Memory B cell (primary cell): ENCODE data around the gene DIDO1.
"Not testable (repeated sequence)": the region's sequence is repeated elsewhere in the genome, so short reads cannot be mapped to it uniquely, and the experiment has no call there.

ENCODE experiments used
- ATAC-seq: fragments of 150-1000 bp; cut with Tn5 transposase; 2 replicates; pipeline ENCODE4 v1.10.0; 2021; ENCODE audit warnings: low read depth, mild to moderate bottlenecking, moderate library complexity
- DNase-seq, 2 donors: peaks; one replicate each; pipeline ENCODE4 v3.0.0; 2022; ENCODE audit warnings: low spot score in 2 of 2
- H3K27ac Mint-ChIP-seq: one replicate; pipeline ENCODE4 v1.8.0; 2022; ENCODE audit warnings: mild to moderate bottlenecking, moderate library complexity, mixed read lengths
- H3K27me3 Mint-ChIP-seq: one replicate; pipeline ENCODE4 v1.8.0; 2022; ENCODE audit warnings: mixed read lengths
- H3K36me3 Mint-ChIP-seq: one replicate; pipeline ENCODE4 v1.8.0; 2022; ENCODE audit warnings: mild to moderate bottlenecking, mixed read lengths
- H3K4me1 Mint-ChIP-seq: one replicate; pipeline ENCODE4 v1.8.0; 2022; ENCODE audit warnings: mixed read lengths
- H3K4me3 Mint-ChIP-seq: one replicate; pipeline ENCODE4 v1.8.0; 2022; ENCODE audit warnings: mild to moderate bottlenecking, moderate library complexity, mixed read lengths
- H3K9me3 Mint-ChIP-seq: one replicate; pipeline ENCODE4 v1.8.0; 2022; ENCODE audit warnings: mixed read lengths

DIDO1 gene

GRCh38 chr20:62966212-62967148 is 40.2 kb upstream of the DIDO1 start:
- H3K9me3 Mint-ChIP-seq = no peaks in the 10 kb centered on the region
- DNase-seq (no peak), ATAC-seq (no peak)
- no peak overlapping the region for H3K27ac Mint-ChIP-seq
- H3K4me1 Mint-ChIP-seq = peaks cover 3% of the 10 kb centered on the region
- H3K27me3 Mint-ChIP-seq = peaks cover 5% of the 10 kb centered on the region
- H3K36me3 Mint-ChIP-seq = peaks cover 2% of the 10 kb centered on the region
- H3K4me3 Mint-ChIP-seq = no peak overlapping the region

GRCh38 chr20:62965363-62965771 is 39.1 kb upstream of the DIDO1 start:
- no peak for DNase-seq
- ATAC-seq = no peak
- H3K9me3 Mint-ChIP-seq = no peaks in the 10 kb centered on the region

GRCh38 chr20:62964700-62965099 is 38.4 kb upstream of the DIDO1 start:
- Mint-ChIP-seq H3K4me3 (no peak overlapping the region), H3K27ac (no peak overlapping the region), H3K27me3 (no peaks in the 10 kb centered on the region), H3K9me3 (no peaks in the 10 kb centered on the region), H3K36me3 (peaks cover 7% of the 10 kb centered on the region), H3K4me1 (no peaks in the 10 kb centered on the region)
- ATAC-seq (no peak), DNase-seq (no peak)

More at GRCh38 chr20:62965363-62965771, 39.1 kb upstream of the DIDO1 start:
- no peak overlapping the region for H3K4me3 Mint-ChIP-seq
- no peaks in the 10 kb centered on the region for H3K4me1 Mint-ChIP-seq
- peaks cover 2% of the 10 kb centered on the region for H3K27me3 Mint-ChIP-seq
- no peak overlapping the region for H3K27ac Mint-ChIP-seq
- peaks cover 4% of the 10 kb centered on the region for H3K36me3 Mint-ChIP-seq

- Mint-ChIP-seq H3K27ac (no peak overlapping the region), H3K27me3 (no peaks in the 10 kb centered on the region), H3K4me3 (no peak overlapping the region), H3K4me1 (no peaks in the 10 kb centered on the region), H3K36me3 (peaks cover 7% of the 10 kb centered on the region), H3K9me3 (no peaks in the 10 kb centered on the region)
- no peak for DNase-seq
- no peak for ATAC-seq
Measured at GRCh38 chr20:62963614-62964397, 37.5 kb upstream of the DIDO1 start.

- no peak for ATAC-seq
- no peak for DNase-seq
- Mint-ChIP-seq H3K27ac (no peak overlapping the region), H3K9me3 (no peaks in the 10 kb centered on the region), H3K27me3 (no peaks in the 10 kb centered on the region), H3K4me3 (no peak overlapping the region), H3K36me3 (peaks cover 8% of the 10 kb centered on the region), H3K4me1 (no peaks in the 10 kb centered on the region)
Measured at GRCh38 chr20:62962891-62963613, 36.7 kb upstream of the DIDO1 start.

- Mint-ChIP-seq H3K27me3 (no peaks in the 10 kb centered on the region), H3K4me1 (no peaks in the 10 kb centered on the region), H3K27ac (no peak overlapping the region), H3K36me3 (peaks cover 8% of the 10 kb centered on the region), H3K4me3 (no peak overlapping the region), H3K9me3 (no peaks in the 10 kb centered on the region)
- ATAC-seq (no peak), DNase-seq (no peak)
Measured at GRCh38 chr20:62962221-62962879, 36.0 kb upstream of the DIDO1 start.

- Mint-ChIP-seq H3K27ac (no peak overlapping the region), H3K4me1 (no peaks in the 10 kb centered on the region), H3K36me3 (peaks cover 8% of the 10 kb centered on the region), H3K4me3 (no peak overlapping the region), H3K9me3 (no peaks in the 10 kb centered on the region), H3K27me3 (no peaks in the 10 kb centered on the region)
- DNase-seq = no peak
- ATAC-seq = no peak
Measured at GRCh38 chr20:62961799-62962198, 35.5 kb upstream of the DIDO1 start.

GRCh38 chr20:62961310-62961783 is 35.0 kb upstream of the DIDO1 start:
- Mint-ChIP-seq H3K9me3 (no peaks in the 10 kb centered on the region), H3K36me3 (peaks cover 8% of the 10 kb centered on the region), H3K4me3 (no peak overlapping the region), H3K27ac (no peak overlapping the region), H3K4me1 (no peaks in the 10 kb centered on the region), H3K27me3 (no peaks in the 10 kb centered on the region)
- ATAC-seq (no peak), DNase-seq (no peak)

- H3K27me3 Mint-ChIP-seq, H3K9me3 Mint-ChIP-seq, ATAC-seq, H3K36me3 Mint-ChIP-seq, H3K4me3 Mint-ChIP-seq, H3K27ac Mint-ChIP-seq, DNase-seq, H3K4me1 Mint-ChIP-seq: not testable (repeated sequence)
Measured at GRCh38 chr20:62960446-62961309, 34.4 kb upstream of the DIDO1 start.

GRCh38 chr20:62959998-62960436 is 33.7 kb upstream of the DIDO1 start:
- H3K9me3 Mint-ChIP-seq = no peaks in the 10 kb centered on the region
- DNase-seq = no peak
- no peak overlapping the region for H3K4me3 Mint-ChIP-seq
- H3K4me1 Mint-ChIP-seq = no peaks in the 10 kb centered on the region
- H3K27ac Mint-ChIP-seq = no peak overlapping the region
- no peak for ATAC-seq
- peaks cover 6% of the 10 kb centered on the region for H3K36me3 Mint-ChIP-seq
- no peaks in the 10 kb centered on the region for H3K27me3 Mint-ChIP-seq

- H3K27me3 Mint-ChIP-seq = no peaks in the 10 kb centered on the region
- H3K4me3 Mint-ChIP-seq = no peak overlapping the region
- DNase-seq (no peak), ATAC-seq (no peak)
- H3K9me3 Mint-ChIP-seq = no peaks in the 10 kb centered on the region
- peaks cover 6% of the 10 kb centered on the region for H3K36me3 Mint-ChIP-seq
- H3K27ac Mint-ChIP-seq = no peak overlapping the region
- peaks cover 4% of the 10 kb centered on the region for H3K4me1 Mint-ChIP-seq
Measured at GRCh38 chr20:62959101-62959971, 33.0 kb upstream of the DIDO1 start.
